Epithelial cell of esophagus (primary cell): ENCODE data around the gene PSMD13.

Experiments used
- DNase-seq: peaks from one replicate; pipeline ENCODE4 v3.0.0; 2010; ENCODE audit warnings: low read depth
- H3K4me3 ChIP-seq: 2 replicates; pipeline ENCODE4 v1.5.1; 2011; ENCODE audit warnings: mild to moderate bottlenecking, low read length, control low read depth
- TF ChIP-seq, protein P1 (sequence below): IDR thresholded peaks from 2 replicates; pipeline ENCODE4 v1.5.1; 2011; ENCODE audit warnings: low read depth, mild to moderate bottlenecking, low read length, control low read depth, inconsistent platforms; ENCODE audit not compliant: insufficient read depth; ENCODE audit errors: missing control alignments

Gene PSMD13

DNA sequence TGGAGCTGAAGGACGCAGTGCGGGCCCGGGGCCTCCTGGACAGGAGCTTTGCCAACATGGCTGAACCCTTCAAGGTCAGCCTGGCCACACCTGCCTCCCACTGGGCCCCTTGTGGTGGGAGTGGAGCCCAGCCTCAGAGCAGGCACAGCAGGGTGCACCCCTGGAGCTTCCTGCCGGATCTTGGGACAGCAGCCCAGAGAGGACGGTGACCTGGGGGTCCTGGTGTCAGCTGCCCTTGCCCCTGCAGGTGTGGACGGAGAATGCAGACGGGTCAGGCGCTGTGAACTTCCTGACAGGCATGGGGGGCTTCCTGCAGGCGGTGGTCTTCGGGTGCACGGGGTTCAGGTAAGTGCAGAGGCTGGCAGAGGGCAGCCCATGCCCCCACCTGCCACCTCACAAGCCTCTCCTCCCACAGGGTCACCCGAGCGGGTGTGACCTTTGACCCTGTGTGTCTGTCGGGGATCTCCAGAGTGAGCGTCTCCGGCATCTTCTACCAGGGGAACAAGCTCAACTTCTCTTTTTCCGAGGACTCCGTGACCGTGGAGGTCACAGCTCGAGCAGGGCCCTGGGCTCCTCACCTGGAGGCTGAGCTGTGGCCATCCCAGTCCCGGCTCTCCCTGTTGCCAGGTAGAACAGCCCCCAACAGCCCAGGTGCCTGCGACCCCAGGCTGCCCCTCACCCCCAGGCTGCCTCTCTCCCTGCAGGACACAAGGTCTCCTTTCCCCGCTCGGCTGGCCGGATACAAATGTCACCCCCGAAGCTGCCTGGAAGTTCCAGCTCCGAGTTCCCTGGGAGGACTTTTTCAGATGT is 57.3 kb downstream of the PSMD13 start:
- DNase-seq: no peak
- TF ChIP-seq, protein P1, sequence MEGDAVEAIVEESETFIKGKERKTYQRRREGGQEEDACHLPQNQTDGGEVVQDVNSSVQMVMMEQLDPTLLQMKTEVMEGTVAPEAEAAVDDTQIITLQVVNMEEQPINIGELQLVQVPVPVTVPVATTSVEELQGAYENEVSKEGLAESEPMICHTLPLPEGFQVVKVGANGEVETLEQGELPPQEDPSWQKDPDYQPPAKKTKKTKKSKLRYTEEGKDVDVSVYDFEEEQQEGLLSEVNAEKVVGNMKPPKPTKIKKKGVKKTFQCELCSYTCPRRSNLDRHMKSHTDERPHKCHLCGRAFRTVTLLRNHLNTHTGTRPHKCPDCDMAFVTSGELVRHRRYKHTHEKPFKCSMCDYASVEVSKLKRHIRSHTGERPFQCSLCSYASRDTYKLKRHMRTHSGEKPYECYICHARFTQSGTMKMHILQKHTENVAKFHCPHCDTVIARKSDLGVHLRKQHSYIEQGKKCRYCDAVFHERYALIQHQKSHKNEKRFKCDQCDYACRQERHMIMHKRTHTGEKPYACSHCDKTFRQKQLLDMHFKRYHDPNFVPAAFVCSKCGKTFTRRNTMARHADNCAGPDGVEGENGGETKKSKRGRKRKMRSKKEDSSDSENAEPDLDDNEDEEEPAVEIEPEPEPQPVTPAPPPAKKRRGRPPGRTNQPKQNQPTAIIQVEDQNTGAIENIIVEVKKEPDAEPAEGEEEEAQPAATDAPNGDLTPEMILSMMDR: no peak
- no peak overlapping the region for H3K4me3 ChIP-seq

DNA sequence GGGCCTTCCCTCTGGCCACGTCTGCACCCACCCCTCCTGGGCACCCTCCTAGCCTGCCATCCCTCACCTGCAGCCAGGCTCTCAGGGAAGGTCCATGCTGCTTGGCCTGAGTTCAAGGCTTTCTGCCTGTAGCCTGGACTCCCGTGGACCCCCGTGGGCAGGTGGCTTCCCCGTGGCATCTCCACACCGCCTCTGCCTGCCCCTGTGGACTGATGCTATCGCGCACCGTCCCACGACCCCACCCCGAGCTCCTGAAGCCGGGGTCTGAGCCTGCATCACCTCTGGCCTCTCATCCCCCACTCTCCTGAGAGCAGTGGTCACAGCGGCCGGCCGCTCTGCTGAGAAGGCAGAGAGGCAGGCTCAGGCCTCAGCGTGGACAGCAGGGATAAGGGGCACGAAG is 58.0 kb downstream of the PSMD13 start:
- DNase-seq: no peak
- TF ChIP-seq, protein P1: no peak
- H3K4me3 ChIP-seq: no peak overlapping the region

DNA sequence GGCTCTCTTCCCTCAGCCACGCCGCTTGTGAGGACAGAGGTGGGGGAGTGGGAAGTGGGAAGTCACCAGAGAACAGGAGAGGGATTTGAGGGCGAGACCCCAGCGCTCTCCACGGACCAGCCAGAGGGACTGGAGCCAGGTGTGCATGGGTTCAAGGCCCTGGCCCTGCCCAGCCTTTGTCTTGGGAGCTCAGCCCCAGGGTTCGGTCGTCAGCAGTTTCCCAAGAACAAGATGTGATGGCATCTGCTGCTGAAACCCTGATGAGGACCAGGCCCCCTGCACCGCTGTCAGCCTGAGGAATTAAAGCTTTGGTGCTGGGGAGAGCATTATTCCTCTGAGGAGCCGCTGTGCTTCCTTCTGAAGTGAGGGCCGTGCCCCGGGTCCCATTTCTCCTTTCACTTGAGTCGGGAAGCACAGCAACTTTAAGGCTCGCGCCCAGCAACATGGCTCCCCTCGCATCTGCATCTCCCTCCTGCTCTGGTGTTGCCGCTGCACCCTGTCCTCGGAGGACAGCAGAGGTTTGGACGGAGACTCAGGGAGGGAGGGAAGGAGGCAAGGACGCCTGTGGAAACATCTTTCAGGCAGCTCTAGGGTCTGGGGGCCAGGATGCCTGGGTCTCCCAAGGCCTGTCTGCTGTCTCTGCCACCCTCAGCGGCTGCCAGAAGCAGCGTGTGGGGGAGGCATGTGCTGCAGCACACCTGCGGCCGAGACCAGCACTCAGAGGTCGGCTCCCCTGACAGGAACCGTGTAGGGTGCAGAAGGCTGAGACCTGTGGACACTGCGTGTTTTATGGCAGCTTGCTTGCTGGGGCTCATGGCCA is 58.8 kb downstream of the PSMD13 start:
- no peak for DNase-seq
- no peak overlapping the region for H3K4me3 ChIP-seq
- TF ChIP-seq, protein P1: no peak

DNA sequence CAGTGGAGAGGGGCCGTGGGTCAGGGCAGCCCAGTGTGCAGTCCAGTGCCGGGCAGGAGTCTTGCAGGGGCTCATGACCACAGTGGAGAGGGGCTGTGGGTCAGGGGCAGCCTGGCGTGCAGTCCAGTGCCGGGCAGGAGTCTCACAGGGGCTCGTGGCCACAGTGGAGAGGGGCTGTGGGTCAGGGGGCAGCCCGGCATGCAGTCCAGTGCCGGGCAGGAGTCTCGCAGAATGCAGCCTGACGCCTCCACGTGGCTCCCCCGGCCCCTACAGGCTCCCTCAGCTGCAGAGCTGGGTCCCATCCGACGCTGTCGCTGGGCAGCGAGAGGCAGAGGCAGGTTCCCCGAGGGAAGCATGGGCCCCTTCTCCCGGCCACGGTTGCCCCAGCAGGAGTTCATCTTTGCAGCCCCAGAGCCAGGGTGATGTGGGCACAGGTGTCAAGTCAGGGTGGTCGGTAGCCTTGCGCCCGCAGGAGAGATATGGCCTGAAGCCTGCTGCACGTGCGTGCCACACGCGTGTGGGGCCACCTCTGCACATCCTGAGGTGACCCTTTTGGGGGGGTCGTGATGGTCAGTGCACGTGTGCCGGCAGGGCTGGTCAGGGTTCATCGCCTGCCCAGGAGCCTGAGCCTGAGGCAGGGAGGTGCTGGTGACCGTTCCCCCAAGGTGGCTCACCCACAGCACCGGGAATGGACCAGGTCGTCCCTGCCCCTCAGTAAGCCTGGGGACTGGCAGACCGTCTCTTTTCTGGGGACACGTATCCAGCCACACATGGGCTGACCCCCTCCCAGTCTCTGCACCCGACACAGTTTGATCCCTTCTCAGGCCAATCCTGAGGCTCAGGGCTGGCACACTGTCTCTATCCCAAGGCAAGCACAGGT is 59.6 kb downstream of the PSMD13 start:
- TF ChIP-seq, protein P1: no peak
- DNase-seq: no peak
- H3K4me3 ChIP-seq: no peak overlapping the region

DNA sequence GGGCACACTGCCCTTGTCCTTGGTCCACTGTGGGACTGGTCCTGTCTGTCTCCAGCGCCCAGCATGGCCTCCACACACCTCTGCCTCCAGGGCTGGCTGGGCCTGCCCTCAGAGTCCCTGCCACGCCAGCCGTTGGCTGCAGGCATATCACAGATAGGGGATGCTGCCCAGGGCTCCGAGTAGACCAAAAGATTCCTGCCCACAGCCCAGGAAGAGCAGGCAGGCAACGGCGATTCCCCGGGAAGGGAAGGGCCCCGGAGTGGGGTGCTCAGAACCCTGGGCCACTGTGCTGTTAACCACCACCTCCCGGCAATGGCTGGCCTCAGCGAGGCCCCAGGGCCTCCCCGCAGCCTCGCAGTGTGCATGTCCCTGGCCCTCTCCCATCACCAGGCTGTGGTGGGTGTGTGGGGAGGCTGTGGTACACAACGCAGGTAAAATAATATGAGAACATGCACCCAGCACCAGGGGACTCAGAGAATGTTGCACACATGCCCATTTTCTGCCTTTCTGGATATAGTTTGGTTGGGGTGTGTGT is 60.3 kb downstream of the PSMD13 start:
- TF ChIP-seq, protein P1: no peak
- DNase-seq: no peak
- H3K4me3 ChIP-seq: no peak overlapping the region

DNA sequence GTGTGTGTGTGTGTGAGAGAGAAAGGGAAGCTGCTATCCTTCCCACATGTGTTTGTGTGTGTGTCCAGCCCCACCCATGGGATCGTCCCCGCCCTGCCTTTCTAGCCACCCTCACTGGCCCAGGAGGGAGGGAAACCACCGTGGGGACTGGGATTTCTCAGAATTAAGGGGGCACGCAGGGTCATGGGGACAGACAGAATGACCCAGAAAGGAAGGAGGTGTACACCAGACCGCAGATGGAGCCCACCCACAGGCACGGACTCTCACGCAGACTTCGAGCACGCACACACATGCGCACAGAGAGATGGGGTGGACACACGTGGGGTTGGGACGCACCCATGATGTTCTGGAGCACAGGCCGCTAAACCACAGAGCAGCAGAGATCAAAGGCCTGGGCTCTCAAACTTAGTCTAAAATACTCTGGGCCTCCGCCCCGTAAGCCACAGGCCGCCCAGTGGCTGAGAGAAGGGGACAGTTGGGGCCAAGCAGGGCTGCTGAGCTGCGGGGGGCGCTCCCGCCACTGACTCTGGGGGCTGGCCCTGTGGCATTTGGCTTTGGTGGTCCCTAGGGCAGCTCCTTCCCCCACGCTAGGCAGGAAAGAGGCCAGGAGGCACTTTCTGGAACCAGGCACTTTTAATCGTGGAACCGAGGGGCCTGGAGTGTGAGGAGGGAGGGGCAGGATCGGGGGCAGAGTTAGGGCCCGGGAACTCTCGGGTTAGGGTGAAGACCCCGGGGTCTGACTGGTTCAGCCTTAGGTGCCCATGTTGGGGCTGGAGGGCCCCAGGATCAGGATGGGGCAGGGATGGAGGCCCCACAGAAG is 61.0 kb downstream of the PSMD13 start:
- TF ChIP-seq, protein P1: no peak
- H3K4me3 ChIP-seq: no peak overlapping the region
- DNase-seq: no peak
